CD4-positive, alpha-beta T cell treated with Interleukin-6 for 4 hours (primary cell): ENCODE measurements around the gene ANKRD12.

Experiments used
- DNase-seq: peaks from one replicate; pipeline ENCODE4 v3.0.0-alpha.2; 2020; ENCODE audit warnings: mixed read lengths

The ANKRD12 gene

GRCh38 chr18:9296233-9297006 is 159.8 kb downstream of the ANKRD12 start:
- no peak for DNase-seq

- DNase-seq = no peak
These were observed 160.4 kb downstream of the ANKRD12 start for GRCh38 chr18:9297007-9297393.

GRCh38 chr18:9304388-9305070 is 167.9 kb downstream of the ANKRD12 start:
- DNase-seq = no peak

GRCh38 chr18:9319333-9319732 is 182.8 kb downstream of the ANKRD12 start:
- no peak for DNase-seq

- DNase-seq = no peak
These were observed 184.5 kb downstream of the ANKRD12 start for GRCh38 chr18:9321017-9321452.

- DNase-seq = no peak
These were observed 185.2 kb downstream of the ANKRD12 start for GRCh38 chr18:9321736-9322135.

- DNase-seq = no peak
These were observed 186.2 kb downstream of the ANKRD12 start for GRCh38 chr18:9322744-9323143.

- DNase-seq = no peak
These were observed 187.3 kb downstream of the ANKRD12 start for GRCh38 chr18:9323750-9324445.

- DNase-seq = no peak
These were observed 189.1 kb downstream of the ANKRD12 start for GRCh38 chr18:9325716-9326115.

- DNase-seq = no peak
These were observed 192.2 kb downstream of the ANKRD12 start for GRCh38 chr18:9328776-9329175.

- no peak for DNase-seq
These were observed 192.9 kb downstream of the ANKRD12 start for GRCh38 chr18:9329471-9329870.

- DNase-seq = no peak
These were observed 193.8 kb downstream of the ANKRD12 start for GRCh38 chr18:9330419-9330818.

- DNase-seq = no peak
These were observed 197.1 kb downstream of the ANKRD12 start for GRCh38 chr18:9333441-9334328.

GRCh38 chr18:9334329-9334972 is 197.9 kb downstream of the ANKRD12 start, which contains the start of gene TWSG1:
TSS of gene TWSG1 (plus strand) at chr18:9334773. CDS start at chr18:9337230, 2,457 bp downstream.
- DNase-seq = peak; percentile 97

- DNase-seq = peak; percentile 47
These were observed 198.6 kb downstream of the ANKRD12 start for GRCh38 chr18:9334973-9335696.
